ENCODE measurements around the gene MACF1.

DNA sequence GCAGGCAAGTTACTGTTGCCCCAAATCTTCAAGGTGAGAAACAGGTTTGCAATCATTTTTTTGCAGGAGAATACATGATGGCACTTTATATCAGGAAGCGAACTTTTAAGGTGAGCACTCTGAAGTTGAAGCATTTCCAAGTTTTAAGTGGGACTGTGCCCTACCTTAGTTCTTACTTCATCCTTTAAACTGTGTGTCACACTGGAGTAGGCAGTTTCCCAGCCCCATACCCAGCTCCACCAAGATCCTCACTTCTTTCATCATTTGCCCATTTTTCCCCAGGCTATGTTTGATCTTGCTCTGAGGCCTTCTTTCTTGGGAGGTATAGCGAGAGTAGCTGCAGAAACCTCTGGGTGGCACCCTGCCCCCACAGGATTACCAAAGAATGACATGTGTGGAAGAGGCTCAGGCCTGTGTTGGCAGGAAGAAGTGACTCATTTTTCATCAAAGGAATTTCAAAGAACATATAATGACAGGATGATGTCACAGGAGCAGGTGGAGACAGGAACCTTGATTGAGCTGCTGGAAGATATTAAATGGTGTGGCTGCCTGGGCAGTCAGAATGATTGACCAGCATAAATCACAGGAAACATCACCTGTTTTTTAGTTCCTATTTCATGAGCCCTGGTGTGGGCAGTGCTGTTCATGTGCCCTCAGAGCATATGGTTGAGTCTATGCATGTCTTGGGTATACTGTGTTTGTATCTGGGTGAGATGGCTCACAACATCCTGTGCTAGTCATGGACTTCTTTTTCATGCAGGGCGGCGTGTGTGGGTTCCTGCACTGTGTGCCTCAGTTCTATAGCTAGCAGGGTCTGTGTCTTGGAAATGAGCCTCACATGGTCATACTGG, 20.8 kb upstream of the MACF1 start:
- TF ChIP-seq TARDBP (IDR thresholded peaks at IDR 0.05): no peak
- no peak for TF ChIP-seq BHLHE40 (IDR thresholded peaks at IDR 0.05; ENCODE audit: borderline replicate concordance)
- no peak for TF ChIP-seq ELF4 (IDR thresholded peaks at IDR 0.05)
- TF ChIP-seq ARNT (IDR thresholded peaks at IDR 0.05): no peak
- TF ChIP-seq FOXA1 (IDR thresholded peaks at IDR 0.05): no peak
- TF ChIP-seq NFRKB (IDR thresholded peaks at IDR 0.05): no peak
- no peak for TF ChIP-seq HDGF (IDR thresholded peaks at IDR 0.05; ENCODE audit: borderline replicate concordance)
- no peak for TF ChIP-seq FOXK2 (IDR thresholded peaks at IDR 0.05)
- TF ChIP-seq FOXM1 (IDR thresholded peaks at IDR 0.05; ENCODE audit: borderline replicate concordance): no peak
- TF ChIP-seq SUZ12 (IDR thresholded peaks at IDR 0.05): no peak

Data from HEK293T (cell line).